Breast epithelium (tissue), 4 donors: ENCODE data around the gene EPHA4. TPM values are rescaled to one million over a fixed set of nuclear protein-coding genes. Genes with fewer than 3 reads are reported as not detected.

Source experiments
- DNase-seq, 2 donors: peaks; one replicate each; pipeline ENCODE4 v3.0.0-alpha.2; 2019; ENCODE audit warnings: low spot score in 2 of 2
- H3K27ac ChIP-seq, 2 donors: fragments of 200-600 bp; sonication (generic) in 1 of 2; one replicate each; pipeline ENCODE4 v1.5.1; 2016 to 2019; ENCODE audit warnings: mild to moderate bottlenecking in 1 of 2
- H3K27me3 ChIP-seq, 2 donors: fragments of 200-600 bp; sonication (generic) in 1 of 2; one replicate each; pipeline versions ENCODE4 v1.5.1 to v1.6.0; 2017 to 2019; ENCODE audit warnings: control low read depth in 1 of 2, mild to moderate bottlenecking in 1 of 2
- H3K36me3 ChIP-seq: fragments of 200-600 bp; one replicate; pipeline ENCODE4 v1.5.1; 2019
- H3K4me1 ChIP-seq, 2 donors: fragments of 200-600 bp; sonication (generic); one replicate each; pipeline ENCODE4 v1.5.1; 2016 to 2019; ENCODE audit warnings: control low read depth in 1 of 2
- H3K4me3 ChIP-seq, 3 donors: fragments of 200-600 bp; sonication (generic); 1 replicate in 2 of 3; 2 replicates in 1 of 3; pipeline ENCODE4 v1.5.1; 2016 to 2019; ENCODE audit warnings: mild to moderate bottlenecking in 3 of 3, moderate library complexity in 2 of 3
- H3K9me3 ChIP-seq, 2 donors: fragments of 200-600 bp; sonication (generic) in 1 of 2; one replicate each; pipeline ENCODE4 v1.5.1; 2016 to 2019; ENCODE audit warnings: control low read depth in 1 of 2
- CTCF ChIP-seq, 3 donors: fragments of 450-650 bp; IDR thresholded peaks; one replicate each; pipeline ENCODE4 v1.5.1; 2016 to 2017; ENCODE audit warnings: antibody characterized with exemption in 3 of 3, mild to moderate bottlenecking in 3 of 3, moderate library complexity in 3 of 3
- POLR2A ChIP-seq: fragments of 450-650 bp; IDR thresholded peaks from one replicate; pipeline ENCODE4 v1.6.1; 2016; ENCODE audit warnings: antibody characterized with exemption, mild to moderate bottlenecking, moderate library complexity
- POLR2AphosphoS5 ChIP-seq, 3 donors: sonication (generic); formaldehyde crosslinking; IDR thresholded peaks; one replicate each; pipeline ENCODE4 v1.6.1; 2017; ENCODE audit warnings: antibody characterized with exemption in 3 of 3
- intact Hi-C: fragments of 100-400 bp; cut with DNase I; formaldehyde crosslinking; loops from one replicate; pipeline ENCODE4 v1.15.1; 2023; ENCODE audit warnings: low total_unique reads
- total RNA-seq, 3 donors: library from RNA; depleted of rRNA; stranded (reverse); fragments of >200 nt; gene quantifications; one replicate each; pipeline ENCODE4 v1.1.0, GENCODE V29; 2016

Gene EPHA4
- total RNA-seq, 3 donors from 2014 or later = 12.8 to 44.2 (median 18.6) TPM

- no peaks in the 10 kb centered on the region for H3K27me3 ChIP-seq
- TF ChIP-seq CTCF (IDR thresholded peaks at IDR 0.05) (no peak), POLR2A (no peak), POLR2AphosphoS5 (IDR thresholded peaks at IDR 0.05) (no peak)
- intact Hi-C loops = no loop called here
- no peaks in the 10 kb centered on the region for H3K36me3 ChIP-seq
- H3K27ac ChIP-seq = no peak overlapping the region
- no peaks in the 10 kb centered on the region for H3K9me3 ChIP-seq
- no peaks in the 10 kb centered on the region for H3K4me1 ChIP-seq
- no peak overlapping the region for H3K4me3 ChIP-seq
- DNase-seq = no peak
Observed at GRCh38 chr2:221567231-221567760, 4.8 kb downstream of the EPHA4 start.

GRCh38 chr2:221563270-221563985, 8.7 kb downstream of the EPHA4 start:
- no peak overlapping the region for H3K27ac ChIP-seq
- no peak overlapping the region for H3K4me3 ChIP-seq
- H3K27me3 ChIP-seq = no peaks in the 10 kb centered on the region
- TF ChIP-seq CTCF (IDR thresholded peaks at IDR 0.05) (no peak), POLR2AphosphoS5 (IDR thresholded peaks at IDR 0.05) (no peak), POLR2A (no peak)
- no peak for DNase-seq
- no peaks in the 10 kb centered on the region for H3K4me1 ChIP-seq
- intact Hi-C loops = no loop called here
- H3K9me3 ChIP-seq = no peaks in the 10 kb centered on the region
- H3K36me3 ChIP-seq = no peaks in the 10 kb centered on the region

GRCh38 chr2:221562226-221562625, 9.9 kb downstream of the EPHA4 start:
- intact Hi-C loops = no loop called here
- H3K4me3 ChIP-seq = no peak overlapping the region
- no peak for DNase-seq
- no peaks in the 10 kb centered on the region for H3K9me3 ChIP-seq
- H3K36me3 ChIP-seq = no peaks in the 10 kb centered on the region
- no peak overlapping the region for H3K27ac ChIP-seq
- TF ChIP-seq CTCF (IDR thresholded peaks at IDR 0.05) (no peak), POLR2AphosphoS5 (IDR thresholded peaks at IDR 0.05) (no peak), POLR2A (no peak)
- H3K4me1 ChIP-seq = no peaks in the 10 kb centered on the region
- no peaks in the 10 kb centered on the region for H3K27me3 ChIP-seq

- intact Hi-C loops = no loop called here
- H3K4me3 ChIP-seq = no peak overlapping the region
- no peaks in the 10 kb centered on the region for H3K36me3 ChIP-seq
- H3K27me3 ChIP-seq = no peaks in the 10 kb centered on the region
- TF ChIP-seq POLR2A = no peak
- TF ChIP-seq CTCF (IDR thresholded peaks at IDR 0.05) = no peak
- no peak for TF ChIP-seq POLR2AphosphoS5 (IDR thresholded peaks at IDR 0.05)
- H3K4me1 ChIP-seq = no peaks in the 10 kb centered on the region
- no peak for DNase-seq
- H3K27ac ChIP-seq = no peak overlapping the region
- H3K9me3 ChIP-seq = no peaks in the 10 kb centered on the region
Observed at GRCh38 chr2:221561770-221562169, 10.3 kb downstream of the EPHA4 start.

DNA sequence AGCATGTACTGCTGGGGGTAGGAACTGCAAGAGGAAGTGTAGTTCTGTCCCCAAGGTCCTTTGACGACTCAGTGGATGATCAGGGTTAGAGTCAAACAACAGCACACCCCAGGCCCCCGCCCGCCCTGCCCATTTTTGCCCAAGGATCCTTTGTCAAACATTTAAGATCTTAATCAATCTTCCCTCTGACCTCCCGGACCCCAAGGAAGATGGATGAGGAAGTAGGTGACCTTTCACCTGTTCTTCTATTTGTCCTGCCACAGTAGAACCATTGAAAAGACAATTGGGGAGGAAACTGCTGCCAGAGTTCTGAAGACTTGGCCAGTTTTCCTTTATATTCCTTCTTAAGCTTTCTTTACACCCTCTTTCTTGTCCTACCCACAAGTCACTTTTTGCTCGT, 12.1 kb downstream of the EPHA4 start:
- DNase-seq = no peak
- TF ChIP-seq POLR2AphosphoS5 (IDR thresholded peaks at IDR 0.05) (no peak), POLR2A (no peak), CTCF (IDR thresholded peaks at IDR 0.05) (no peak)
- Histone ChIP-seq H3K9me3 (no peaks in the 10 kb centered on the region), H3K27ac (no peak overlapping the region), H3K4me3 (no peak overlapping the region), H3K4me1 (no peaks in the 10 kb centered on the region), H3K27me3 (no peaks in the 10 kb centered on the region), H3K36me3 (no peaks in the 10 kb centered on the region)
- intact Hi-C loops = no loop called here
